ENCODE results near the gene FBXW4.

Gene FBXW4

GRCh38 chr10:101716891-101717659 lies 22.1 kb upstream of the FBXW4 start:
- Histone ChIP-seq H3K27me3 (ENCODE audit: insufficient read depth, low read length) (peaks cover 34% of the 10 kb centered on the region), H3K36me3 (ENCODE audit: insufficient read depth, low read length) (no peaks in the 10 kb centered on the region), H3K4me3 (ENCODE audit: low read length) (no peak overlapping the region), H3K4me1 (ENCODE audit: insufficient read depth, low read length) (no peaks in the 10 kb centered on the region), H2AFZ (ENCODE audit: low read depth, low read length) (no peak overlapping the region), H3K9me3 (ENCODE audit: low read length) (no peaks in the 10 kb centered on the region)

GRCh38 chr10:101712997-101713396 lies 18.0 kb upstream of the FBXW4 start:
- no peak overlapping the region for H2AFZ ChIP-seq (ENCODE audit: low read depth, low read length)

GRCh38 chr10:101710793-101711192 lies 15.8 kb upstream of the FBXW4 start:
- no peaks in the 10 kb centered on the region for H3K9me3 ChIP-seq (ENCODE audit: low read length)
- H3K36me3 ChIP-seq (ENCODE audit: insufficient read depth, low read length): no peaks in the 10 kb centered on the region
- peaks cover 41% of the 10 kb centered on the region for H3K27me3 ChIP-seq (ENCODE audit: insufficient read depth, low read length)
- no peak overlapping the region for H2AFZ ChIP-seq (ENCODE audit: low read depth, low read length)
- no peak overlapping the region for H3K4me3 ChIP-seq (ENCODE audit: low read length)
- H3K4me1 ChIP-seq (ENCODE audit: insufficient read depth, low read length): peaks cover 1% of the 10 kb centered on the region

More at GRCh38 chr10:101712997-101713396, 18.0 kb upstream of the FBXW4 start:
- Histone ChIP-seq H3K4me3 (ENCODE audit: low read length) (no peak overlapping the region), H3K36me3 (ENCODE audit: insufficient read depth, low read length) (no peaks in the 10 kb centered on the region), H3K27me3 (ENCODE audit: insufficient read depth, low read length) (peaks cover 33% of the 10 kb centered on the region), H3K9me3 (ENCODE audit: low read length) (no peaks in the 10 kb centered on the region), H3K4me1 (ENCODE audit: insufficient read depth, low read length) (peaks cover 1% of the 10 kb centered on the region)

- Histone ChIP-seq H3K36me3 (ENCODE audit: insufficient read depth, low read length) (no peaks in the 10 kb centered on the region), H3K4me1 (ENCODE audit: insufficient read depth, low read length) (peaks cover 1% of the 10 kb centered on the region), H3K27me3 (ENCODE audit: insufficient read depth, low read length) (peaks cover 39% of the 10 kb centered on the region), H3K9me3 (ENCODE audit: low read length) (no peaks in the 10 kb centered on the region), H3K4me3 (ENCODE audit: low read length) (no peak overlapping the region), H2AFZ (ENCODE audit: low read depth, low read length) (no peak overlapping the region)
These were observed 15.2 kb upstream of the FBXW4 start for GRCh38 chr10:101710059-101710695.

DNA sequence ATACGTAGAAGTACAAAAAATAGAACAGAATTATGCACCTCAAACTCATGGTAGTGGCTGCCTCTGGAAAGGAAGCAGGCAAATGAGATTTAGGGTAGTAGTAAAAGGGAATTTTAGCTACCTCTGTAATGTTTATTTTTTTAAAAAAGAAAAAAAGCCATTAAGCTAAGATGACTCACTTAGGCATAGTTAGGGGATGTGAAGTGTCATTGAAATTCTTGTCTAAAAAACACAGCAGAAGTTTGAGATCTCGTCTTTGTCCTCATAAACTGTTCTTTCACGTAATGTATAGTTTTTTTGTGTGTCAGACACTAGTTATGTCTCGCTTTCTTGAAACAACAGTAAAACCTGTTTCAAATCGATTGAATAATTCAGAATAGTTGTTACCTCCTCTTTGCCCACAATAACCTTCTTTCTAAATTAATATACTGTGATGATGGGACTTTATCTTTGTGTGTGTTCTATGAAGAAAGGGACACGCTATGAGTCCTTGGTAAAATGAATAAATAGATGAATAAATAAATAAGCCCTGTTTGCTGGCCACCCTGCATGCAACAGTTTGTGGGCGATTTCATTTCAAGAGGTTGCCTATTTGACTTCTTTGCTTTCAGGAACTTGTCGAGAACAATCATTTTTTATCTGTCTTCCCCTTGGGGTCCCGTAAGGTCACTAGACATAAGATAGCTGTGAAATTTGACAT lies 14.5 kb upstream of the FBXW4 start:
- H3K9me3 ChIP-seq (ENCODE audit: low read length): no peaks in the 10 kb centered on the region
- peaks cover 39% of the 10 kb centered on the region for H3K27me3 ChIP-seq (ENCODE audit: insufficient read depth, low read length)
- no peak overlapping the region for H3K4me3 ChIP-seq (ENCODE audit: low read length)
- H2AFZ ChIP-seq (ENCODE audit: low read depth, low read length): no peak overlapping the region
- no peaks in the 10 kb centered on the region for H3K36me3 ChIP-seq (ENCODE audit: insufficient read depth, low read length)
- peaks cover 1% of the 10 kb centered on the region for H3K4me1 ChIP-seq (ENCODE audit: insufficient read depth, low read length)

- H3K27me3 ChIP-seq (ENCODE audit: insufficient read depth, low read length): peaks cover 44% of the 10 kb centered on the region
- no peak overlapping the region for H2AFZ ChIP-seq (ENCODE audit: low read depth, low read length)
- no peaks in the 10 kb centered on the region for H3K36me3 ChIP-seq (ENCODE audit: insufficient read depth, low read length)
- H3K4me3 ChIP-seq (ENCODE audit: low read length): no peak overlapping the region
- H3K4me1 ChIP-seq (ENCODE audit: insufficient read depth, low read length): peaks cover 1% of the 10 kb centered on the region
- H3K9me3 ChIP-seq (ENCODE audit: low read length): no peaks in the 10 kb centered on the region
These were observed 13.9 kb upstream of the FBXW4 start for GRCh38 chr10:101708870-101709269.

GRCh38 chr10:101708073-101708472 lies 13.1 kb upstream of the FBXW4 start:
- Histone ChIP-seq H3K4me3 (ENCODE audit: low read length) (no peak overlapping the region), H3K27me3 (ENCODE audit: insufficient read depth, low read length) (peaks cover 44% of the 10 kb centered on the region)

GRCh38 chr10:101704331-101704730 lies 9.4 kb upstream of the FBXW4 start:
- H3K4me1 ChIP-seq (ENCODE audit: insufficient read depth, low read length): no peaks in the 10 kb centered on the region
- no peaks in the 10 kb centered on the region for H3K9me3 ChIP-seq (ENCODE audit: low read length)
- H3K27me3 ChIP-seq (ENCODE audit: insufficient read depth, low read length): peaks cover 35% of the 10 kb centered on the region
- no peak overlapping the region for H2AFZ ChIP-seq (ENCODE audit: low read depth, low read length)
- H3K4me3 ChIP-seq (ENCODE audit: low read length): no peak overlapping the region
- no peaks in the 10 kb centered on the region for H3K36me3 ChIP-seq (ENCODE audit: insufficient read depth, low read length)

More at GRCh38 chr10:101708073-101708472, 13.1 kb upstream of the FBXW4 start:
- H3K9me3 ChIP-seq (ENCODE audit: low read length): no peaks in the 10 kb centered on the region
- no peaks in the 10 kb centered on the region for H3K36me3 ChIP-seq (ENCODE audit: insufficient read depth, low read length)
- no peak overlapping the region for H2AFZ ChIP-seq (ENCODE audit: low read depth, low read length)
- peaks cover 1% of the 10 kb centered on the region for H3K4me1 ChIP-seq (ENCODE audit: insufficient read depth, low read length)

DNA sequence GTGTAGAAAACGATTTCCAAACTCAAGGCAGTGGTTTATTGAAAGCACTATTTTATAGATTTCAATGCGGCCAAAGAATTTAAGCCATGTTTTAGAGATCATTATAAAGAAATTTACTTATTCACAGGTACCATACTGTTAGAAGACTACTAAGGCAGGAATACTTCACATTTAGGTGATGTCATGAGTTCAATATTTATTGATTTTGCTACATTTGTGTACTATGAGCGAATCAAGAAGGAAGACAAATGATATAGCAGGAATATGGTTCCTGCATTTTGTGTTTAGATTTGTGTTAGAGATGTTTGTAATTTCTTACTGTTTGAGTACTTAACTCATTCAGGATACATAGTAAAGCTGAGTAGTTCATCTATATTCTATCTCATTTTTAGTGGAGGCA lies 1.7 kb upstream of the FBXW4 start:
- H3K36me3 ChIP-seq (ENCODE audit: insufficient read depth, low read length): no peaks in the 10 kb centered on the region
- H3K9me3 ChIP-seq (ENCODE audit: low read length): peaks cover 7% of the 10 kb centered on the region
- no peaks in the 10 kb centered on the region for H3K4me1 ChIP-seq (ENCODE audit: insufficient read depth, low read length)
- no peak overlapping the region for H2AFZ ChIP-seq (ENCODE audit: low read depth, low read length)
- H3K27me3 ChIP-seq (ENCODE audit: insufficient read depth, low read length): peaks cover 50% of the 10 kb centered on the region
- H3K4me3 ChIP-seq (ENCODE audit: low read length): no peak overlapping the region

GRCh38 chr10:101695404-101695890 lies 477 bp upstream of the FBXW4 start:
- H3K4me1 ChIP-seq (ENCODE audit: insufficient read depth, low read length): no peaks in the 10 kb centered on the region
- no peak overlapping the region for H3K4me3 ChIP-seq (ENCODE audit: low read length)
- no peak overlapping the region for H2AFZ ChIP-seq (ENCODE audit: low read depth, low read length)
- H3K36me3 ChIP-seq (ENCODE audit: insufficient read depth, low read length): no peaks in the 10 kb centered on the region
- peaks cover 59% of the 10 kb centered on the region for H3K27me3 ChIP-seq (ENCODE audit: insufficient read depth, low read length)
- H3K9me3 ChIP-seq (ENCODE audit: low read length): peaks cover 7% of the 10 kb centered on the region

DNA sequence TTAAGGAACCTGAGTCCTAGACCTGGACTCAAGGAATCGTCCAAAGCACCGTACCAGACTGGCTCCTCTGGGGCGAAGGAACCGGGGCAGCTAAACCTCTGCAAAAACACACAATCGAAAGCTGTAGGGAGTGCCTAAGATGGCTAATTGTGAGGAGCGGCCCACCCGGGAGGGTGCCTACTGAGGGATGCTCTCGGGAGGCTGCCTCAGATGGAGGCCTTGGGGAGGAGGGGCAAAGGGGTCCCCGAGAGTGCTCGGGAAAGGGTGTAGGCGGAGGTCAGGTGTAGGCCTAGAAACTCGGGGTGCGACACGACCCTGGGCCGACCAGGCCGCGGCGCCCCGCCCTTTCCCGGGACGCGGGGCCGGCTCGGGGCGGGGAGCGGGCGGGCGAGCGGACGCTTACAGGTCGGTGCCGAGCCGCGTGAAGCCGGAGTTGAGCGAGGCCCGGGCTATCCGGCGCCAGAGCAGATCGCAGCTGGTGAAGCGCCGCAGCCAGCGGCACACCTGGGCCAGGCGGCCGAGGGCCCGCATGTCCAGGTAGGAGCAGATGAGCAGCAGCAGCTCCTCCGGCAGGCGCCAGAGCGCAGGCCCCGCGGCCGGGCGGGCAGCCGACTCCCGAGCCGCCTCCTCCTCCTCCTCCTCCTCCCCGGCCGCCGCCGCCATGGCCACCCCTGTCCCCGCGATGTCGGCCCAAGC lies 844 bp downstream of the FBXW4 start:
- Histone ChIP-seq H2AFZ (ENCODE audit: low read depth, low read length) (no peak overlapping the region), H3K36me3 (ENCODE audit: insufficient read depth, low read length) (no peaks in the 10 kb centered on the region), H3K4me1 (ENCODE audit: insufficient read depth, low read length) (no peaks in the 10 kb centered on the region), H3K27me3 (ENCODE audit: insufficient read depth, low read length) (peaks cover 67% of the 10 kb centered on the region), H3K9me3 (ENCODE audit: low read length) (peaks cover 7% of the 10 kb centered on the region), H3K4me3 (ENCODE audit: low read length) (peak overlapping the region; percentile 40)

GRCh38 chr10:101693651-101693977 lies 1.4 kb downstream of the FBXW4 start:
- Histone ChIP-seq H3K4me3 (ENCODE audit: low read length) (peak overlapping the region; percentile 40), H3K27me3 (ENCODE audit: insufficient read depth, low read length) (peaks cover 71% of the 10 kb centered on the region), H3K4me1 (ENCODE audit: insufficient read depth, low read length) (no peaks in the 10 kb centered on the region), H3K9me3 (ENCODE audit: low read length) (peaks cover 7% of the 10 kb centered on the region), H2AFZ (ENCODE audit: low read depth, low read length) (no peak overlapping the region), H3K36me3 (ENCODE audit: insufficient read depth, low read length) (no peaks in the 10 kb centered on the region)

GRCh38 chr10:101691081-101691480 lies 3.9 kb downstream of the FBXW4 start:
- H3K9me3 ChIP-seq (ENCODE audit: low read length): peaks cover 7% of the 10 kb centered on the region
- no peak overlapping the region for H3K4me3 ChIP-seq (ENCODE audit: low read length)
- H3K27me3 ChIP-seq (ENCODE audit: insufficient read depth, low read length): peaks cover 83% of the 10 kb centered on the region
- no peaks in the 10 kb centered on the region for H3K36me3 ChIP-seq (ENCODE audit: insufficient read depth, low read length)
- no peak overlapping the region for H2AFZ ChIP-seq (ENCODE audit: low read depth, low read length)
- H3K4me1 ChIP-seq (ENCODE audit: insufficient read depth, low read length): no peaks in the 10 kb centered on the region
